Activated CD4-positive, alpha-beta T cell treated with anti-CD3 and anti-CD28 coated beads for 36 hours (primary cell): Measurements from ENCODE around the gene ZBBX. TPM values are rescaled to one million over a fixed set of nuclear protein-coding genes. Genes with fewer than 3 reads are reported as not detected.

Experiments
- ATAC-seq: fragments of 200-7000 bp; cut with Tn5 transposase; one replicate; pipeline ENCODE4 v1.10.0; 2021; ENCODE audit warnings: mild to moderate bottlenecking, moderate library complexity
- CTCF ChIA-PET: fragments of 350-600 bp; sonication (Branson Sonifier 250); formaldehyde crosslinking; loops from one replicate; lab custom pipeline; 2021; ENCODE audit warnings: antibody characterized with exemption; lab: Charles Lee
- POLR2A ChIA-PET: fragments of 350-600 bp; sonication (Branson Sonifier 250); formaldehyde crosslinking; loops from one replicate; lab custom pipeline; 2021; ENCODE audit warnings: antibody characterized with exemption, inconsistent platforms; lab: Charles Lee
- DNase-seq: peaks from one replicate; pipeline ENCODE4 v3.0.0-alpha.2; 2020
- H3K27ac Mint-ChIP-seq: one replicate; pipeline ENCODE4 v1.8.0; 2021; ENCODE audit warnings: mixed read lengths
- H3K27me3 Mint-ChIP-seq: one replicate; pipeline ENCODE4 v1.8.0; 2021; ENCODE audit warnings: mixed read lengths
- H3K36me3 Mint-ChIP-seq: one replicate; pipeline ENCODE4 v1.8.0; 2021; ENCODE audit warnings: low read depth, mixed read lengths
- H3K4me1 Mint-ChIP-seq: one replicate; pipeline ENCODE4 v1.8.0; 2021; ENCODE audit warnings: mixed read lengths
- H3K4me3 Mint-ChIP-seq: one replicate; pipeline ENCODE4 v1.8.0; 2021; ENCODE audit warnings: mild to moderate bottlenecking, moderate library complexity, mixed read lengths
- H3K9me3 Mint-ChIP-seq: one replicate; pipeline ENCODE4 v1.8.0; 2021; ENCODE audit warnings: low read depth, mixed read lengths
- intact Hi-C, 2 experiments: fragments of 100-400 bp; cut with DNase I in 1 of 2; cut with micrococcal nuclease in 1 of 2; formaldehyde crosslinking; loops; one replicate each; pipeline versions ENCODE4 v1.14.2 to v1.15.1; 2022 to 2024; cut with DNase I, micrococcal nuclease
- total RNA-seq, 2 experiments: library from RNA; stranded (reverse); gene quantifications; one replicate each; pipeline ENCODE4 v1.2.3, GENCODE V29; 2021

The ZBBX gene
- total RNA-seq, 2 experiments from 2014 or later: not detected

GRCh38 chr3:167361948-167362347 lies 18.1 kb downstream of the ZBBX start:
- no peak overlapping the region for H3K4me3 Mint-ChIP-seq
- peaks cover 4% of the 10 kb centered on the region for H3K9me3 Mint-ChIP-seq
- H3K27me3 Mint-ChIP-seq: peaks cover 6% of the 10 kb centered on the region
- CTCF ChIA-PET: no interaction called here
- DNase-seq (no peak), ATAC-seq (no peak)
- POLR2A ChIA-PET: no interaction called here
- no peaks in the 10 kb centered on the region for H3K4me1 Mint-ChIP-seq
- no peak overlapping the region for H3K27ac Mint-ChIP-seq
- intact Hi-C loops: no loop called here
- H3K36me3 Mint-ChIP-seq: no peaks in the 10 kb centered on the region

- DNase-seq: no peak
- Mint-ChIP-seq H3K36me3 (no peaks in the 10 kb centered on the region), H3K9me3 (peaks cover 6% of the 10 kb centered on the region), H3K27me3 (peaks cover 3% of the 10 kb centered on the region), H3K27ac (no peak overlapping the region), H3K4me1 (no peaks in the 10 kb centered on the region), H3K4me3 (no peak overlapping the region)
- ATAC-seq: no peak
- ChIA-PET CTCF (no interaction called here), POLR2A (no interaction called here)
- intact Hi-C loops: no loop called here
These were observed 18.8 kb downstream of the ZBBX start for GRCh38 chr3:167361306-167361705.

GRCh38 chr3:167355446-167355845 lies 24.7 kb downstream of the ZBBX start:
- peaks cover 6% of the 10 kb centered on the region for H3K9me3 Mint-ChIP-seq
- H3K27me3 Mint-ChIP-seq: peaks cover 4% of the 10 kb centered on the region
- DNase-seq: no peak
- no peak overlapping the region for H3K4me3 Mint-ChIP-seq
- ChIA-PET CTCF (interaction anchor here (1.1 to 1.2 kb wide), 2 partner anchors 9 to 25 kb away, joined by 3 to 6 read pairs; partner anchors contain the start of gene ZBBX), POLR2A (no interaction called here)
- H3K27ac Mint-ChIP-seq: no peak overlapping the region
- no peaks in the 10 kb centered on the region for H3K4me1 Mint-ChIP-seq
- intact Hi-C loops: loop anchor here in 1 of 2 experiments (10.0 kb wide), 2 partner anchors 521 to 1341 kb away; no protein-coding TSS in a partner anchor
- no peaks in the 10 kb centered on the region for H3K36me3 Mint-ChIP-seq
- ATAC-seq: no peak

GRCh38 chr3:167354751-167355150 lies 25.3 kb downstream of the ZBBX start:
- no peaks in the 10 kb centered on the region for H3K4me1 Mint-ChIP-seq
- no peak overlapping the region for H3K27ac Mint-ChIP-seq
- CTCF ChIA-PET: interaction anchor here (1.3 kb wide), 1 partner anchor 26 kb away, joined by 4 read pairs; no protein-coding TSS in a partner anchor
- ATAC-seq: no peak
- POLR2A ChIA-PET: no interaction called here
- DNase-seq: no peak
- intact Hi-C loops: loop anchor here in 1 of 2 experiments (10.0 kb wide), 2 partner anchors 520 to 1340 kb away; no protein-coding TSS in a partner anchor
- H3K9me3 Mint-ChIP-seq: peaks cover 6% of the 10 kb centered on the region
- no peaks in the 10 kb centered on the region for H3K36me3 Mint-ChIP-seq
- H3K27me3 Mint-ChIP-seq: peaks cover 4% of the 10 kb centered on the region
- no peak overlapping the region for H3K4me3 Mint-ChIP-seq

- Mint-ChIP-seq H3K27ac (no peak overlapping the region), H3K9me3 (no peaks in the 10 kb centered on the region), H3K4me1 (no peaks in the 10 kb centered on the region), H3K27me3 (peaks cover 5% of the 10 kb centered on the region), H3K4me3 (no peak overlapping the region), H3K36me3 (no peaks in the 10 kb centered on the region)
- DNase-seq (no peak), ATAC-seq (no peak)
- POLR2A ChIA-PET: no interaction called here
- intact Hi-C loops: loop anchor here in 1 of 2 experiments (2.0 to 10.0 kb wide), 3 partner anchors 516 to 1496 kb away; no protein-coding TSS in a partner anchor
- CTCF ChIA-PET: no interaction called here
These were observed 29.7 kb downstream of the ZBBX start for GRCh38 chr3:167350245-167350862.

GRCh38 chr3:167346171-167346570 lies 33.9 kb downstream of the ZBBX start:
- no peak overlapping the region for H3K27ac Mint-ChIP-seq
- no peak for DNase-seq
- no peaks in the 10 kb centered on the region for H3K9me3 Mint-ChIP-seq
- no peak overlapping the region for H3K4me3 Mint-ChIP-seq
- POLR2A ChIA-PET: no interaction called here
- intact Hi-C loops: no loop called here
- H3K4me1 Mint-ChIP-seq: no peaks in the 10 kb centered on the region
- ATAC-seq: no peak
- H3K36me3 Mint-ChIP-seq: no peaks in the 10 kb centered on the region
- peaks cover 6% of the 10 kb centered on the region for H3K27me3 Mint-ChIP-seq
- CTCF ChIA-PET: no interaction called here

- Mint-ChIP-seq H3K27me3 (peaks cover 6% of the 10 kb centered on the region), H3K4me3 (no peak overlapping the region), H3K36me3 (no peaks in the 10 kb centered on the region), H3K27ac (no peak overlapping the region), H3K4me1 (no peaks in the 10 kb centered on the region), H3K9me3 (no peaks in the 10 kb centered on the region)
- ChIA-PET CTCF (no interaction called here), POLR2A (no interaction called here)
- intact Hi-C loops: no loop called here
- no peak for DNase-seq
- ATAC-seq: no peak
These were observed 48.9 kb downstream of the ZBBX start for GRCh38 chr3:167330993-167331785.

GRCh38 chr3:167323572-167323971 lies 56.5 kb downstream of the ZBBX start:
- H3K4me3 Mint-ChIP-seq: no peak overlapping the region
- no peaks in the 10 kb centered on the region for H3K4me1 Mint-ChIP-seq
- ATAC-seq: no peak
- intact Hi-C loops: no loop called here
- ChIA-PET POLR2A (no interaction called here), CTCF (interaction anchor here (0.7 kb wide), 1 partner anchor 23 kb away, joined by 3 read pairs; no protein-coding TSS in a partner anchor)
- H3K36me3 Mint-ChIP-seq: no peaks in the 10 kb centered on the region
- no peak for DNase-seq
- no peak overlapping the region for H3K27ac Mint-ChIP-seq
- peaks cover 4% of the 10 kb centered on the region for H3K27me3 Mint-ChIP-seq
- H3K9me3 Mint-ChIP-seq: no peaks in the 10 kb centered on the region

GRCh38 chr3:167318996-167319615 lies 61.0 kb downstream of the ZBBX start:
- H3K4me1 Mint-ChIP-seq: no peaks in the 10 kb centered on the region
- no peaks in the 10 kb centered on the region for H3K9me3 Mint-ChIP-seq
- no peak for ATAC-seq
- intact Hi-C loops: no loop called here
- H3K4me3 Mint-ChIP-seq: no peak overlapping the region
- DNase-seq: no peak
- ChIA-PET CTCF (no interaction called here), POLR2A (no interaction called here)
- no peaks in the 10 kb centered on the region for H3K27me3 Mint-ChIP-seq
- H3K36me3 Mint-ChIP-seq: no peaks in the 10 kb centered on the region
- no peak overlapping the region for H3K27ac Mint-ChIP-seq

- POLR2A ChIA-PET: no interaction called here
These were observed 61.8 kb downstream of the ZBBX start for GRCh38 chr3:167318306-167318705.

GRCh38 chr3:167306319-167306718 lies 73.8 kb downstream of the ZBBX start:
- Mint-ChIP-seq H3K4me1 (no peaks in the 10 kb centered on the region), H3K27me3 (no peaks in the 10 kb centered on the region), H3K36me3 (no peaks in the 10 kb centered on the region), H3K9me3 (no peaks in the 10 kb centered on the region), H3K4me3 (no peak overlapping the region), H3K27ac (no peak overlapping the region)
- no peak for ATAC-seq
- CTCF ChIA-PET: no interaction called here
- no peak for DNase-seq
- intact Hi-C loops: no loop called here
- POLR2A ChIA-PET: no interaction called here

More at GRCh38 chr3:167318306-167318705, 61.8 kb downstream of the ZBBX start:
- Mint-ChIP-seq H3K36me3 (no peaks in the 10 kb centered on the region), H3K4me3 (no peak overlapping the region), H3K4me1 (no peaks in the 10 kb centered on the region), H3K27me3 (no peaks in the 10 kb centered on the region), H3K27ac (no peak overlapping the region), H3K9me3 (no peaks in the 10 kb centered on the region)
- CTCF ChIA-PET: no interaction called here
- ATAC-seq (no peak), DNase-seq (no peak)
- intact Hi-C loops: no loop called here
